ENCODE measurements around the gene RSBN1.
"Not testable (repeated sequence)": the region's sequence is repeated elsewhere in the genome, so short reads cannot be mapped to it uniquely, and the experiment has no call there.

The RSBN1 gene

GRCh38 chr1:113782406-113782805 is 29.9 kb downstream of the RSBN1 start:
- no peak for DNase-seq (ENCODE audit: low read depth)

- DNase-seq (ENCODE audit: low read depth), result no peak
Measured at GRCh38 chr1:113780374-113781146, 31.7 kb downstream of the RSBN1 start.

GRCh38 chr1:113779542-113779941 is 32.7 kb downstream of the RSBN1 start:
- DNase-seq (ENCODE audit: low read depth), result no peak

- DNase-seq (ENCODE audit: low read depth), result no peak
Measured at GRCh38 chr1:113777561-113777960, 34.7 kb downstream of the RSBN1 start.

DNA sequence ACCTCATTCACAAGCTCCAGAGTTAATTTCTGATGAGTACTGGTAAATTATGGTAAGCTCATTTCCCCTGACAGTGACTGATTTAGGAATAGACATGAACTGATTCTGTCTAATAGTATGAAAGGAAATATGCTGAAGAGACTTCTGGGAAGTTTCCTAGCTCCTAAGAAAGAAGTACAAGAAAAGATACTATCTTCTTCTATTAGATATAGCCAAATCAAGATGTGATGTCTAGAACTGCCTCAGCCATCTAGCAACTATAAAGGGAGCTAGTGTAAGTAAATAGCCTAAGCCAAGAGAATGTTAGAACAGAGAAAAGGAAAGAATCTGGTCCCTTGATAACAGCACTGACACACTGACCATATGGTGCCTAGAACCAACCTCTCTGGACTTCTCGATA is 42.2 kb downstream of the RSBN1 start:
- no peak for DNase-seq (ENCODE audit: low read depth)

GRCh38 chr1:113769601-113769970 is 42.7 kb downstream of the RSBN1 start:
- no peak for DNase-seq (ENCODE audit: low read depth)

DNA sequence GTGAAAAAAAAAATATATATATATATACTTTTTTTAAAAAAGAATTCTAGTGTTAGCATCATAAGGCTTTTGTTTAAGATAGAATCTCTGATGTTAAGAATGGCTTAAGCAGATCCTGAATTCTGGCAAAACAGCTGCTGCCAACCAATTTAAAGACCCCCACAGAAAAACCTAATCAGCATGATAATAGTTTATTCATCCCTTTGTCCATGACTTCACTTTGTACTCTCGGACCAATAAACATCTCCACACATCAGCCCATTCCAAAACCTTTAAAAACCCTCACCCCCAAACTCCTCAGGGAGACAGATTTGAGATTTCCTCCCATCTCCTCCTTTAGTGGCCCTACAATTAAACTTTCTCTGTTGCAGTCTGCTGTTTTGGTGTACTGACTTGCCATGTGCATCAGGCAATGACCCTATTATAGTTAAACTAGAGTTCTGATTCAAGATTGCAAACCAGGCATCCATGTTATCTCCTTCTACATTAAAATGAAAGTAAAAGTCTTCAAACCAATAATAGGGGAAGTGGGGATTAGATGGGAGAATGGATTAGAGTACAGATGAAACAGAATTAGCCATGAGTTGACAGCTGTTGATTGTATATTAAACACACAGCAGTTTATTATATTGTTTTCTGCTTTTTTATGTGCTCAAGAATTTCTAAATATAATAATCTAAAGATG is 43.2 kb downstream of the RSBN1 start:
- no peak for DNase-seq (ENCODE audit: low read depth)

DNA sequence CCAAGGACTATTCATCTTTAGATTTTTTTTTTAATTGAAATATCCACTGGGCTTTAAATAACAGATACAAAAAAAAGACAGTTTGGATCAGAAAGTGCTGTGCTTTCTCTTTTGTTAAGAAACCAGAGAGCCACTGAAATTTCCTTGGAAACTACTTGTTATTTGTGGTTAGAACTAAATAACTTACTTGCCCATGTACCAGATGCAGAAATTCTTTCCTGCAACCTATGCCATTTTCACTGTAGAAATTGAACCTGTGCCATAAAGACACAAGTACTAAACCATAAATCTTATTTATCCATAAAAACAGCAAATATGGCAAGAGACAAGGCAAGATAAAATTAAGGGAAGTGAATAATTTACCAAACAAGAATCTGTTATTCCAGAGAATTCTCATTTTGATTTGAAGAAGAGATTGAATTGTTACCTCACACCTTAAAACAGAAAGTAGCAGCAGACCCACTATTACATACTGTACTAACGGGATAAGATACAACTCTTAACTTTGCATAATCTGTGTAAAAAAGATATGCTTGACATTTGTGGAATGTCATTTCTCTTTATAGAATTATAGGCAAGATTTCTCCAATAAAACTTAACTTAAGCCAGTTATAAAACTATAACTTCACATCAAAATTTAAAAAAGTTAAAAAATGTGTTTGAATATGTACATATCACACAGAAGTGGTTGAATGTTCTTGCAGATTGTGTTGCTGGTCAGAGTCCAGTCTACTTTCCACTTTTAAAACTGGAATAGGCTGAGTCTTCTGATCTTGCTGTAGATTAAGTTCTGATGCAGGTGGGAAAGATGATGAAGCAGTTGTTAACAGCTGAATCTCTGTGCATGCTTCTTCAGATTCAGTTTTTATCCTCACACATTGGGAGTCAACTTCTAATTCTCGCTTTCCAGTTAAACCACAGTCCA is 46.7 kb downstream of the RSBN1 start:
- DNase-seq (ENCODE audit: low read depth), result no peak

GRCh38 chr1:113763661-113764060 is 48.6 kb downstream of the RSBN1 start:
- no peak for DNase-seq (ENCODE audit: low read depth)

- no peak for DNase-seq (ENCODE audit: low read depth)
Measured at GRCh38 chr1:113761937-113762336, 50.3 kb downstream of the RSBN1 start.

GRCh38 chr1:113760102-113761080 is 51.9 kb downstream of the RSBN1 start:
- no peak for DNase-seq (ENCODE audit: low read depth)

GRCh38 chr1:113759333-113760101 is 52.8 kb downstream of the RSBN1 start, which contains the start of gene PHTF1:
PHTF1 (minus strand) TSS chr1:113759486; CDS start chr1:113758703, 783 bp downstream.
- DNase-seq (ENCODE audit: low read depth), result peak; percentile 61

- DNase-seq (ENCODE audit: low read depth), result peak; percentile 27
Measured at GRCh38 chr1:113758631-113759332, 53.5 kb downstream of the RSBN1 start.

DNA sequence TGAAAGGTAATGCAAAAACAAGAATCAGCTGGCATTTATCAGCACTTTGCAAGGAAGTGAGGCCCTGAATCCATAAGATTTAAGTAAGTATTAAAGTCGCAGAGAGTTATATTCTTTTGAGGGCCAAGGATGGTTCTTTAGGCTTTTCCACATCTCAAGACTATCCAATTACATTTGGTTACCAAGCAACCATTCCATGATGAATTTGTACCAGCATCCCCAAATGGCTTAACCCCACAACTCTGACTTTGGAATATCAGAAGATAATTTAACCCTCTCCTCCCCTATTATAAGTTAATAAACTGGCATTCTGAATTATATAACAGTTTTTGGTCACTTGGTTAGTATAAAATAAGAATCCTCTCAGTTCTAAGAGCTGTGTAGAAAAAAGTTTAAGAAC is 55.8 kb downstream of the RSBN1 start:
- no peak for DNase-seq (ENCODE audit: low read depth)

- DNase-seq (ENCODE audit: low read depth), result not testable (repeated sequence)
Measured at GRCh38 chr1:113753333-113753732, 58.9 kb downstream of the RSBN1 start.

DNA sequence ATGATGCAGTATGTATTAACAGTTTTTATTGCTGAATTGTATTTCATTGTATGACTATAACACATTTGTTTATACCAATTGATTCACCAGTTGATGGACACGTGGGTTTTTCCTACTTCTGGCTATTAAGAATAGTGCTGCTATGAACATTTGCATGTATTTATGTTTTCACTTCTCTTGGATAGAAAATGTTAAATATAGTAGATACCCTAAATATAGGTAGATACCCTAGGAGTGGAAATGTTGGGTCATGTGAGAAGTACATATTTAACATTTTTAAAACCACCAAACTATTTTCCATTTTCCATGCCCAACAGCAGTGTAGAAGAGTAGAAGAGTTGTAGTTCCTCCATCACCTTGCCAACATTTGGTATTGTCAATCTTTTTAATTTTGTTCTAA is 60.8 kb downstream of the RSBN1 start:
- DNase-seq (ENCODE audit: low read depth), result no peak

DNA sequence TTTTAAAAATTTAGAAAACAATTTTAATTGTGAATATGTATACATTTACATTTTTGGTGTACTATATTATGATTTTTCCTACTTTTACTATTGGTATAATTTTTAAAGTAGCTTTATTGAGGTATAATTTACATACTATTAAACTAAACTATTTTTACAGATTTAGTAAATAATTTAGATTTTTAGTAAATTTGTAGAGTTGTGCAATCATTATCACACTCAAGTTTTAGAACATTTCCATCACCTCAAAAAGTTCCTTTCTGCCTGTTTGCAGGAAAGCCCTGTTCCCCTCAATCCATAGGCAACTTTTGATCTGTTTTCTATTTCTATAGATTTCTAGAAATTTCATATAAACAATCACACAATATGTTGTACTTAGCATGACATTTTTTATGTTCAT is 61.2 kb downstream of the RSBN1 start:
- no peak for DNase-seq (ENCODE audit: low read depth)

- no peak for DNase-seq (ENCODE audit: low read depth)
Measured at GRCh38 chr1:113749402-113749801, 62.9 kb downstream of the RSBN1 start.

GRCh38 chr1:113747376-113747775 is 64.9 kb downstream of the RSBN1 start:
- DNase-seq (ENCODE audit: low read depth), result no peak

- no peak for DNase-seq (ENCODE audit: low read depth)
Measured at GRCh38 chr1:113745425-113745824, 66.9 kb downstream of the RSBN1 start.

All from stromal cell of bone marrow (primary cell).